ENCODE data around the gene CDK15.

- no peak for TF ChIP-seq KDM1A (IDR thresholded peaks at IDR 0.05)
- no peak for TF ChIP-seq CTCF (IDR thresholded peaks at IDR 0.05 in 2 of 3, conservative IDR thresholded peaks at IDR 0.05 in 1 of 3; ENCODE audit: insufficient read depth in 2 of 3, low read depth in 1 of 3, low read length in 3 of 3)
- TF ChIP-seq HSF4 (CRISPR knock-in tag; IDR thresholded peaks at IDR 0.05; ENCODE audit: borderline replicate concordance) = no peak
- no peak for TF ChIP-seq MXD1 (CRISPR knock-in tag; IDR thresholded peaks at IDR 0.05; ENCODE audit: borderline replicate concordance, poor library complexity, severe bottlenecking)
- TF ChIP-seq EP300 (IDR thresholded peaks at IDR 0.05; ENCODE audit: low read length) = no peak
- TF ChIP-seq CREB5 (CRISPR knock-in tag; IDR thresholded peaks at IDR 0.05) = no peak
- TF ChIP-seq YBX1 (IDR thresholded peaks at IDR 0.05) = no peak
Observed at GRCh38 chr2:201777043-201777442, 29.3 kb upstream of the CDK15 start.

Data from K562 (cell line).